Stimulated activated CD8-positive, alpha-beta memory T cell treated with anti-CD3 and anti-CD28 coated beads, Interleukin-4, amount 100 ng/mL, for 1 hour (primary cell): ENCODE measurements around the gene SLC38A3.

Source experiments
- DNase-seq, 2 donors: peaks; one replicate each; pipeline ENCODE4 v3.0.0-alpha.2; 2020; ENCODE audit warnings: low read depth in 2 of 2, low spot score in 1 of 2

SLC38A3 gene

GRCh38 chr3:50190936-50191660 lies 14.0 kb upstream of the SLC38A3 start, which contains the start of gene GNAT1:
TSS of gene GNAT1 (plus strand) at chr3:50191610. CDS start at chr3:50191726, 116 bp downstream.
- DNase-seq: no peak

GRCh38 chr3:50192124-50192523 lies 12.9 kb upstream of the SLC38A3 start:
- no peak for DNase-seq

GRCh38 chr3:50192689-50193141 lies 12.4 kb upstream of the SLC38A3 start:
- DNase-seq: peak; percentile 56 to 69

- no peak for DNase-seq
Observed at GRCh38 chr3:50193286-50193685, 11.8 kb upstream of the SLC38A3 start.

GRCh38 chr3:50193746-50194127 lies 11.3 kb upstream of the SLC38A3 start:
- no peak for DNase-seq

- DNase-seq: peak; percentile 53 to 75
Observed at GRCh38 chr3:50194128-50194902, 10.8 kb upstream of the SLC38A3 start.

GRCh38 chr3:50194903-50195500 lies 10.1 kb upstream of the SLC38A3 start:
- DNase-seq: no peak

GRCh38 chr3:50195501-50196252 lies 9.4 kb upstream of the SLC38A3 start:
- DNase-seq: no peak

- no peak for DNase-seq
Observed at GRCh38 chr3:50196253-50196801, 8.7 kb upstream of the SLC38A3 start.

GRCh38 chr3:50201573-50202315 lies 3.3 kb upstream of the SLC38A3 start:
- no peak for DNase-seq

GRCh38 chr3:50202353-50203112 lies 2.5 kb upstream of the SLC38A3 start:
- DNase-seq: no peak

- DNase-seq: no peak
Observed at GRCh38 chr3:50203113-50203808, 1.8 kb upstream of the SLC38A3 start.

GRCh38 chr3:50203809-50204803 lies 965 bp upstream of the SLC38A3 start:
- DNase-seq: no peak

- no peak for DNase-seq
Observed at GRCh38 chr3:50205413-50206276, 574 bp downstream of the SLC38A3 start.

- no peak for DNase-seq
Observed at GRCh38 chr3:50207359-50208042, 2.4 kb downstream of the SLC38A3 start.

GRCh38 chr3:50208677-50209344 lies 3.7 kb downstream of the SLC38A3 start:
- no peak for DNase-seq
